Thyroid gland (tissue), 4 donors: Measurements from ENCODE around the gene SKP1. TPM values are rescaled to one million over a fixed set of nuclear protein-coding genes. Genes with fewer than 3 reads are reported as not detected.

Experiments
- DNase-seq, 2 donors: peaks; one replicate each; pipeline ENCODE4 v3.0.0-alpha.2; 2019
- H3K27ac ChIP-seq, 3 donors: fragments of 200-600 bp; sonication (generic); 1 replicate in 2 of 3; 2 replicates in 1 of 3; pipeline ENCODE4 v1.5.1; 2016 to 2019; ENCODE audit warnings: mild to moderate bottlenecking in 1 of 3, moderate library complexity in 1 of 3
- H3K27me3 ChIP-seq: fragments of 200-600 bp; sonication (generic); one replicate; pipeline ENCODE4 v1.5.1; 2019
- H3K36me3 ChIP-seq, 2 donors: fragments of 200-600 bp; sonication (generic); one replicate each; pipeline ENCODE4 v1.5.1; 2016 to 2019
- H3K4me1 ChIP-seq, 2 donors: fragments of 200-600 bp; sonication (generic); one replicate each; pipeline ENCODE4 v1.5.1; 2017 to 2019
- H3K4me3 ChIP-seq, 3 donors: fragments of 200-600 bp; sonication (generic); replicated peaks in 1 of 3; 1 replicate in 2 of 3; 2 replicates in 1 of 3; pipeline ENCODE4 v1.5.1; 2016; ENCODE audit warnings: mild to moderate bottlenecking in 1 of 3
- H3K9me3 ChIP-seq: fragments of 200-600 bp; sonication (generic); one replicate; pipeline ENCODE4 v1.5.1; 2017
- POLR2A ChIP-seq, 2 donors: fragments of 450-650 bp; IDR thresholded peaks; one replicate each; pipeline ENCODE4 v1.6.1; 2017; ENCODE audit warnings: antibody characterized with exemption in 2 of 2, mild to moderate bottlenecking in 2 of 2, moderate library complexity in 1 of 2
- WGBS, 2 donors: methylation state at CpG; one replicate each; pipeline ENCODE4 v1.1.5; 2017; 5-methylcytosine and 5-hydroxymethylcytosine counted together
- intact Hi-C: fragments of 100-400 bp; cut with DNase I; formaldehyde crosslinking; loops from one replicate; pipeline ENCODE4 v1.15.1; 2023
- total RNA-seq, 4 donors: library from RNA; depleted of rRNA; stranded (reverse); fragments of >200 nt; gene quantifications; one replicate each; pipeline ENCODE4 v1.2.3, GENCODE V29; 2016
- TF ChIP-seq, protein P1 (sequence below), 6 experiments: fragments of 200-600 bp in 3 of 6; fragments of 450-650 bp in 3 of 6; sonication (generic) in 3 of 6; IDR thresholded peaks; one replicate each; pipeline ENCODE4 v1.5.1; 2016 to 2019; ENCODE audit warnings: antibody characterized with exemption in 6 of 6, mild to moderate bottlenecking in 2 of 6, inconsistent platforms in 1 of 6, moderate library complexity in 1 of 6

SKP1 gene
- total RNA-seq, 4 donors from 2014 or later: 234 to 418 (median 346) TPM

DNA sequence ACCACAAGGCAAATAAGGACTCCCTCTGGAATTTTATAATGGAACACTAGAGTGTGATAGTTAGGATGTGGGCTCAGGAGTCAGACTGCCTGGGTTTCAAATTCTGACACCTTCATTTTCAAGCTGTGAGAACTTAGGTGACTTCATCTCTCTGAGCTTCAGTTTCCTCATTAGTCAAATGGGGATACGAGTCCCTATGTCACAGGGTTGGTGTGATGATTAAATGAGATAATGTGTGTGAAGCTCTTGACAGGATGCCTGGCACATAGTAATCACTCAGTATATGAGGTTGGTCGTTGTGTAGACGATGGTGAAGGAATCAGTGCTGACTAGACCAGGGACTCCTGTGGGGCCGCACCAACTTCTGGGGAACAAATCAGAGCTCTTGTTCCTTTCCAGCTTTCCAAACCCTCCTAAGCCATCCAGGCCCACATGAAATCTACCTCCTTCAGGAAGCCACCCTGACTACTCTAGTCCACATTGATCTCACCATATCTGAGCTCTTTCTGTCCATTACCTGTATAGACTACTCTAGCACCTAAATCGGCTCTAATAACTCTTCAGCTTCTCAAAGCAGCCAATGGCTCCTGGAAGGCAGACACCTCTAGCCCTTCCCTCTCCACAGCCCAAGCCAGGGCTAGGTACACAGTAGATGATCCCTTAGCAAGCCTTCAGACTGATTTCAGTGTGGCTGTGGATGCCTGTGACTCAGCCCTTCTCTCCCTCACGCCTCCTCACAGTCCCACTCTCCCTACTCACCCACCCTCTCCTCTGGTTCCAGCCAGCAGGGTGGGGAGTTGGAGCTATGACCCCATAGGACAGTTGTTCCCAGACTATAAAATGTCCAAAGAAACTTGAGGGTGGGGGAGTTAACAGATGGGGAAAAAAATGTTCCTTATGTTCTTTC lies 64.8 kb downstream of the SKP1 start:
- H3K27ac ChIP-seq: peak overlapping the region; percentile 83 to 85 (median 85)
- peak; percentile 61 to 63 for DNase-seq
- 74 to 78% methylated on average over 6 of the region's 6 CpGs for WGBS, 2 donors

DNA sequence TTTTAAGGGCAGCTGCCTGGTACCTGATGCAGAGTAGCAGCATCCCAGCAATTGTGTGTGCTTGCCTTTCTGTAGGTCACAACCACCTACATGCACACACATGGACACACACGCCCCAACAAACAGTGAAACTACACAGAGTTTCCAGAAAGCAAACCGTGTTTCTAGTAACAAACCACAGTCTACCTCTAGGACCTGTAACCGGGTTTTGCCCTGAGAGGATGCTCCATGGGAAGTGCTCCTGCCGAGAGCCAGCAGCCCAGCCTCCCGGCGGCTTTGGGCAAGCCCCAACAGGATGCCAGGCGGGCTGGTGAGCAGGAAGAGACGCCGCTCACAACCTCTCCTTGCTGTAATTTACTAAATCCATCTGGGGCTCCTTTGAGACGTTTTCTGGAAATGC lies 66.4 kb downstream of the SKP1 start:
- 72 to 76% methylated on average over 10 of the region's 10 CpGs for WGBS, 2 donors
- Histone ChIP-seq H3K4me3 (no peak overlapping the region), H3K36me3 (no peaks in the 10 kb centered on the region), H3K27me3 (no peaks in the 10 kb centered on the region), H3K27ac (no peak overlapping the region), H3K9me3 (no peaks in the 10 kb centered on the region), H3K4me1 (peaks cover 30 to 32% of the 10 kb centered on the region in 2 donors)
- TF ChIP-seq POLR2A (IDR thresholded peaks at IDR 0.05): no peak
- TF ChIP-seq, protein P1, sequence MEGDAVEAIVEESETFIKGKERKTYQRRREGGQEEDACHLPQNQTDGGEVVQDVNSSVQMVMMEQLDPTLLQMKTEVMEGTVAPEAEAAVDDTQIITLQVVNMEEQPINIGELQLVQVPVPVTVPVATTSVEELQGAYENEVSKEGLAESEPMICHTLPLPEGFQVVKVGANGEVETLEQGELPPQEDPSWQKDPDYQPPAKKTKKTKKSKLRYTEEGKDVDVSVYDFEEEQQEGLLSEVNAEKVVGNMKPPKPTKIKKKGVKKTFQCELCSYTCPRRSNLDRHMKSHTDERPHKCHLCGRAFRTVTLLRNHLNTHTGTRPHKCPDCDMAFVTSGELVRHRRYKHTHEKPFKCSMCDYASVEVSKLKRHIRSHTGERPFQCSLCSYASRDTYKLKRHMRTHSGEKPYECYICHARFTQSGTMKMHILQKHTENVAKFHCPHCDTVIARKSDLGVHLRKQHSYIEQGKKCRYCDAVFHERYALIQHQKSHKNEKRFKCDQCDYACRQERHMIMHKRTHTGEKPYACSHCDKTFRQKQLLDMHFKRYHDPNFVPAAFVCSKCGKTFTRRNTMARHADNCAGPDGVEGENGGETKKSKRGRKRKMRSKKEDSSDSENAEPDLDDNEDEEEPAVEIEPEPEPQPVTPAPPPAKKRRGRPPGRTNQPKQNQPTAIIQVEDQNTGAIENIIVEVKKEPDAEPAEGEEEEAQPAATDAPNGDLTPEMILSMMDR (IDR thresholded peaks at IDR 0.05): no peak
- intact Hi-C loops: no loop called here
- no peak for DNase-seq

More for the DNA sequence above, 64.8 kb downstream of the SKP1 start:
- intact Hi-C loops: no loop called here
- H3K4me1 ChIP-seq: peaks cover 30 to 40% of the 10 kb centered on the region in 2 donors
- no peaks in the 10 kb centered on the region for H3K9me3 ChIP-seq
- TF ChIP-seq POLR2A (IDR thresholded peaks at IDR 0.05): no peak
- TF ChIP-seq, protein P1 (IDR thresholded peaks at IDR 0.05): no peak
- no peaks in the 10 kb centered on the region for H3K36me3 ChIP-seq
- H3K27me3 ChIP-seq: no peaks in the 10 kb centered on the region
- H3K4me3 ChIP-seq: no peak overlapping the region

DNA sequence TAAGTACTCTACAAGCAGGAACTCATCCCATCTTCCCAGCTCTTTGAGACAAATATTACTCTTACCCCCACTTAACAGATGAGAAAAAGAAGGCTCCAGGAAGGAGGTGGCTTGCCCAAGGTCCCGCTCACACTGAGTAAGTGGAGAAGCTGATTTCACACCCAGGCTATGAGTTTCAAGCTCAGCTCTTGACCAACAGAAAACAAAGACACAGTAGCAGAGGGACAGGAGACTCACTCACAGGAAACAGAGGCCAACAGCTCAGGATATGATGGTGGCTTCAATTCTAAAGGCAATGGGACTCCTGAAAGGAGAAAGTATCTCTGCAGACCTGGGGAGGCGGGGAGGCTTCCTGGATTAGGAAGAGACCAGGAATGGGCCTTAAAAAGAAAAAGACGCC lies 69.0 kb downstream of the SKP1 start:
- DNase-seq: no peak
- H3K4me1 ChIP-seq: peaks cover 14 to 17% of the 10 kb centered on the region in 2 donors
- H3K36me3 ChIP-seq: no peaks in the 10 kb centered on the region
- H3K27me3 ChIP-seq: no peaks in the 10 kb centered on the region
- TF ChIP-seq POLR2A (IDR thresholded peaks at IDR 0.05): no peak
- TF ChIP-seq, protein P1 (IDR thresholded peaks at IDR 0.05): no peak
- H3K9me3 ChIP-seq: no peaks in the 10 kb centered on the region
- intact Hi-C loops: no loop called here
- H3K27ac ChIP-seq: no peak overlapping the region
- 95 to 98% methylated on average over 3 of the region's 3 CpGs for WGBS, 2 donors
- H3K4me3 ChIP-seq: no peak overlapping the region

DNA sequence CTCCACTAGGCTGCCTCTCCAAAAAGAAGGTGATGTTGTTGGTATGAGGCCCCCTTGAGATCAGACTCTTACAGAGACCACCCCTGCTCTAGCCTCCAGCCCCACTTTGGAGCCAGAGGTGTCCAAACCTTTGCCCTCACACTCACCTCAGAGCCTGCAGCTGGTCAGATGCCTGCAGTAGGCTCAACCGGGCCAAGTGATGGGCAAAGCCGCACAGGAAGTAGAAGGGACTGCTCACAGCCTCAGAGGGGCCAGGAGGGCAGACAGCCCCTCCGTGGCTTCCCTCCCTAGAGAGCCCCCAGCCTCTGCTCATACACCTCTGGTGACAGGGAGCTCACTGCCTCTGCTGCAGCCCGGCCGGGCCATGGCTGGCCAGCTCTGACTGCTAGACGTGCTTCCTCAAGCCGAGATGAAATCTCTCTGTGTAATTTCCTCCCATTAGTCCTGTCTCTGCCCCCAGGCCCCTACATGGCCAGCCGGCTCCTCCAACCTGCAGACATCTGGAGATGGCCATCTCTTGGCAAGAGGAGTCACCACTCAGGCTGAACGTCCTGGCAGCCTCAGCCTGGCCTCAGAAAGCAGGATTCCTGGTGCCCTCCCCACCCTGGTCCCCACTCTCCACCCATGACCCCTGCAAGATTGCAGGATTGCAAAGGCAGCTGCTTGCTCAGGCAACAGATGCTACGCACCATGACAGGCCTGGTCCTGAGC lies 69.6 kb downstream of the SKP1 start:
- DNase-seq: no peak
- Histone ChIP-seq H3K36me3 (no peaks in the 10 kb centered on the region), H3K4me3 (no peak overlapping the region), H3K27ac (no peak overlapping the region), H3K27me3 (no peaks in the 10 kb centered on the region), H3K4me1 (peaks cover 11 to 13% of the 10 kb centered on the region in 2 donors), H3K9me3 (no peaks in the 10 kb centered on the region)
- 85 to 89% methylated on average over 4 to 9 of the region's 10 CpGs for WGBS, 2 donors
- intact Hi-C loops: no loop called here
- no peak for TF ChIP-seq POLR2A (IDR thresholded peaks at IDR 0.05)
- TF ChIP-seq, protein P1 (IDR thresholded peaks at IDR 0.05): no peak
